GM23248 (cell line): ENCODE results near the gene LAMA4.

Experiments
- EZH2 ChIP-seq: fragments of 200-600 bp; sonication (generic); IDR thresholded peaks from 2 replicates; pipeline ENCODE4 v1.6.1; 2018; ENCODE audit warnings: antibody characterized with exemption, mild to moderate bottlenecking; ENCODE audit not compliant: insufficient read depth, poor library complexity, severe bottlenecking
- EZH2phosphoT487 ChIP-seq: fragments of 200-600 bp; sonication (generic); IDR thresholded peaks from 2 replicates; pipeline ENCODE4 v1.6.1; 2018; ENCODE audit warnings: antibody characterized with exemption, moderate library complexity, mild to moderate bottlenecking, low read depth; ENCODE audit not compliant: insufficient read depth

DNA sequence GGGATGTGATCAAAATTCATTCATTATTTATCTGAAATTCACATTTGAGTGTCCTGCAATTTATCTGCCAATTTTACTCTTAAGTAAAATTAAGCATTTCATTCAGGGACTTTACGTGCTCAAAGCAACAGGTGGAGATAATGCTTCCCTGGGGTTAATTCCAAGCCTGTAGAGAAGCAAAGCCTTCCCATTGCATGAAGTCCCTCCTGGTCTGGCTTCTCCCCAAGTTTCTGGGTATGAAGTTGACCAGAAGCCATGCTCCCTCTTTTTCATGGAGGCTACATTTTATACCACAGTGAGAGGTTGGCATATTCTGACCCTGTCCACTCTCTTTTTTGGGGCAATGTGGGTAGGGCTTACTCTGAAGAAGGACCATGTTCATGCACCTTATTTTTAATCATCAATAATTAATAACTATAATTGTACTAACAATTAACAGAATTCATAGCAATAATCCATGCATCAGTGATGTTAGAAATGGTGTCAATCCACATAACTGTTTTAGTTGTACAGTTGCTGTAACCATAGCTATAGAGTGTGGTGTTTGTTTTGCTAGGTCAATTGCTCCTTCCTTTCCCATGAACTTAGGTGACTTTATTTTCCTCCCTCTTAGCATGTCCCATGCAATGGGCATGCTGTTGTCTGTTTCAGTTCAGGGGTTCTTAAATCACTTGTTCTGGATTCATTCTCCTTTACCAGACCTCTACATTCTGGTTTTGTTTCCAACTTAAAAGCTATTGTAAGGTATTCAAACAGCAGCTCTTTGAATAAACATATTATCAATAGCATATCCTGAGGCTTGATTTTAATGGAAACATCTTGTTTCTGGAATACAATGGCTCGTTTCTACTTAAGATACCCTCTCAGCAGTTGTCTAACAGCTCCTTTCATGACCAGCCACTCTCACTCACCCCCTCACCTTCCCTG lies 1.5 kb downstream of the LAMA4 start:
- TF ChIP-seq EZH2: no peak
- no peak for TF ChIP-seq EZH2phosphoT487
